Measurements from ENCODE around the gene KNTC1.

DNA sequence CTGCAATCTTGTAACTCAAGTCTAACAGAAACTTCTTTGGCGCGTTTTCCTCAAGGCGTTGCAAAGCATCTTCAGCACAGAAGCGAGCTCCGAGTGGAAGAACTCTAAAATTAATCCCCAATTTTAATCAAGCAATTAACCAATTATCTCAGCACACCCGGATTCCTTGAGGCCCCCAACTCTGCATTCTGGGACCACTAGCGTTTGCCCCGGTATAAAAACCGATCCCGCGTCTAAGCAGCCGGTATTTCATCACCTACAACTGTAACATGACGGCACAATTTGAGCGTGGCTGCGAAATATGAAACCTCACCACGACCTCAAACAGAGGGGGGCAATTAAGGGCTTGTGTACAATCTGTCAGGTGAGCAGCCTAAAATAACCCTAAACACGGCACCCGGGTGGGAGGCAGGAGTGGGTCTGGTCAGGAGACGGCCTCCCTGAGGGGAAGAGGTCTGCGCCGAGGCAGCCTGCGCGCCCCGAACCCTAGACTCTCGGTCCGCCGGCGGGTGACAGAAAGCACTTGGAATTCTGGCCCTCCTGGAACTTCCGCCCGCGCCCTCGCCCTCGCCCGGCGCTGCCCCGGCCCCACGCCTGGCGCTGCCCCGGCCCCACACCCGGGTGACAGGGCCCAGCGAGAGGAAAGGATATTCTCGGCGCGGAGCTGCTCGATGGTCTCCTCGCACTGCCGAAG, 26.9 kb upstream of the KNTC1 start:
- TF ChIP-seq FOXP2 (optimal IDR thresholded peaks at IDR 0.05; ENCODE audit: borderline replicate concordance, extremely low read depth, extremely low read length, insufficient read depth) (no peak), POLR2AphosphoS5 (IDR thresholded peaks at IDR 0.05; ENCODE audit: low read depth, low read length) (no peak), SIN3A (IDR thresholded peaks at IDR 0.05; ENCODE audit: borderline replicate concordance, insufficient read depth, low read length) (no peak)
- TF ChIP-seq, protein P1, sequence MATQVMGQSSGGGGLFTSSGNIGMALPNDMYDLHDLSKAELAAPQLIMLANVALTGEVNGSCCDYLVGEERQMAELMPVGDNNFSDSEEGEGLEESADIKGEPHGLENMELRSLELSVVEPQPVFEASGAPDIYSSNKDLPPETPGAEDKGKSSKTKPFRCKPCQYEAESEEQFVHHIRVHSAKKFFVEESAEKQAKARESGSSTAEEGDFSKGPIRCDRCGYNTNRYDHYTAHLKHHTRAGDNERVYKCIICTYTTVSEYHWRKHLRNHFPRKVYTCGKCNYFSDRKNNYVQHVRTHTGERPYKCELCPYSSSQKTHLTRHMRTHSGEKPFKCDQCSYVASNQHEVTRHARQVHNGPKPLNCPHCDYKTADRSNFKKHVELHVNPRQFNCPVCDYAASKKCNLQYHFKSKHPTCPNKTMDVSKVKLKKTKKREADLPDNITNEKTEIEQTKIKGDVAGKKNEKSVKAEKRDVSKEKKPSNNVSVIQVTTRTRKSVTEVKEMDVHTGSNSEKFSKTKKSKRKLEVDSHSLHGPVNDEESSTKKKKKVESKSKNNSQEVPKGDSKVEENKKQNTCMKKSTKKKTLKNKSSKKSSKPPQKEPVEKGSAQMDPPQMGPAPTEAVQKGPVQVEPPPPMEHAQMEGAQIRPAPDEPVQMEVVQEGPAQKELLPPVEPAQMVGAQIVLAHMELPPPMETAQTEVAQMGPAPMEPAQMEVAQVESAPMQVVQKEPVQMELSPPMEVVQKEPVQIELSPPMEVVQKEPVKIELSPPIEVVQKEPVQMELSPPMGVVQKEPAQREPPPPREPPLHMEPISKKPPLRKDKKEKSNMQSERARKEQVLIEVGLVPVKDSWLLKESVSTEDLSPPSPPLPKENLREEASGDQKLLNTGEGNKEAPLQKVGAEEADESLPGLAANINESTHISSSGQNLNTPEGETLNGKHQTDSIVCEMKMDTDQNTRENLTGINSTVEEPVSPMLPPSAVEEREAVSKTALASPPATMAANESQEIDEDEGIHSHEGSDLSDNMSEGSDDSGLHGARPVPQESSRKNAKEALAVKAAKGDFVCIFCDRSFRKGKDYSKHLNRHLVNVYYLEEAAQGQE (IDR thresholded peaks at IDR 0.05; ENCODE audit: insufficient read depth in 1 of 2, low read depth in 2 of 2, low read length in 2 of 2), result no peak

All from PFSK-1 (cell line).